Ishikawa (cell line): ENCODE measurements around the gene GPAM.

ENCODE experiments used
- CEBPB ChIP-seq: IDR thresholded peaks from 2 replicates; pipeline ENCODE4 v1.6.1; 2012
- EGR1 ChIP-seq: IDR thresholded peaks from 2 replicates; pipeline ENCODE4 v1.6.1; 2012
- EP300 ChIP-seq: IDR thresholded peaks from 2 replicates; pipeline ENCODE4 v1.6.1; 2012; ENCODE audit warnings: borderline replicate concordance
- RAD21 ChIP-seq: IDR thresholded peaks from 2 replicates; pipeline ENCODE4 v1.6.1; 2012; ENCODE audit warnings: low read depth
- TEAD4 ChIP-seq: IDR thresholded peaks from 2 replicates; pipeline ENCODE4 v1.6.1; 2012
- YY1 ChIP-seq: IDR thresholded peaks from 2 replicates; pipeline ENCODE4 v1.6.1; 2012; ENCODE audit warnings: low read depth
- ZBTB7A ChIP-seq: IDR thresholded peaks from 2 replicates; pipeline ENCODE4 v1.6.1; 2012; ENCODE audit warnings: low read depth
- TF ChIP-seq, protein P1 (sequence below): IDR thresholded peaks from 2 replicates; pipeline ENCODE4 v1.6.1; 2012
- TF ChIP-seq, protein P2 (sequence below): IDR thresholded peaks from 2 replicates; pipeline ENCODE4 v1.6.1; 2012; ENCODE audit warnings: low read depth, mild to moderate bottlenecking

DNA sequence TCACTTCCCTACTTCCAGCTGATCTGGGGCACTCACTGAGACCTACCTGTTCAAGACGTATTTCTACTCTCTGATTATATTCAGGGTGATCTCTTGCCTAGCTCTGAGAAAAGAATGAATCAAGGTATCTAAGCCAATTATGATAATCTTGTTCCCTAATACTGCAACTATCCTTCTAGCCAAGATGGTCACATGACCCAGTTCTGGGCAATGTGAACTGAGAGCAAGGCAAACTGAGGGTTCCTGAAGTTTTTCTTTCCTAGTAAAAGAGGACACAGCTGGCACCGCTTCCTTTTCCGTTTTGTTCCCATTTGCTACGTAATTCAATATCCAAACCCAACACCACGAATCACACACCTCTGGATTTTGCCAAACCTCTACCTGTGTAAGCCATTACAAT is 5.9 kb upstream of the GPAM start:
- TF ChIP-seq, protein P1, sequence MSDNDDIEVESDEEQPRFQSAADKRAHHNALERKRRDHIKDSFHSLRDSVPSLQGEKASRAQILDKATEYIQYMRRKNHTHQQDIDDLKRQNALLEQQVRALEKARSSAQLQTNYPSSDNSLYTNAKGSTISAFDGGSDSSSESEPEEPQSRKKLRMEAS = no peak
- TF ChIP-seq, protein P2, sequence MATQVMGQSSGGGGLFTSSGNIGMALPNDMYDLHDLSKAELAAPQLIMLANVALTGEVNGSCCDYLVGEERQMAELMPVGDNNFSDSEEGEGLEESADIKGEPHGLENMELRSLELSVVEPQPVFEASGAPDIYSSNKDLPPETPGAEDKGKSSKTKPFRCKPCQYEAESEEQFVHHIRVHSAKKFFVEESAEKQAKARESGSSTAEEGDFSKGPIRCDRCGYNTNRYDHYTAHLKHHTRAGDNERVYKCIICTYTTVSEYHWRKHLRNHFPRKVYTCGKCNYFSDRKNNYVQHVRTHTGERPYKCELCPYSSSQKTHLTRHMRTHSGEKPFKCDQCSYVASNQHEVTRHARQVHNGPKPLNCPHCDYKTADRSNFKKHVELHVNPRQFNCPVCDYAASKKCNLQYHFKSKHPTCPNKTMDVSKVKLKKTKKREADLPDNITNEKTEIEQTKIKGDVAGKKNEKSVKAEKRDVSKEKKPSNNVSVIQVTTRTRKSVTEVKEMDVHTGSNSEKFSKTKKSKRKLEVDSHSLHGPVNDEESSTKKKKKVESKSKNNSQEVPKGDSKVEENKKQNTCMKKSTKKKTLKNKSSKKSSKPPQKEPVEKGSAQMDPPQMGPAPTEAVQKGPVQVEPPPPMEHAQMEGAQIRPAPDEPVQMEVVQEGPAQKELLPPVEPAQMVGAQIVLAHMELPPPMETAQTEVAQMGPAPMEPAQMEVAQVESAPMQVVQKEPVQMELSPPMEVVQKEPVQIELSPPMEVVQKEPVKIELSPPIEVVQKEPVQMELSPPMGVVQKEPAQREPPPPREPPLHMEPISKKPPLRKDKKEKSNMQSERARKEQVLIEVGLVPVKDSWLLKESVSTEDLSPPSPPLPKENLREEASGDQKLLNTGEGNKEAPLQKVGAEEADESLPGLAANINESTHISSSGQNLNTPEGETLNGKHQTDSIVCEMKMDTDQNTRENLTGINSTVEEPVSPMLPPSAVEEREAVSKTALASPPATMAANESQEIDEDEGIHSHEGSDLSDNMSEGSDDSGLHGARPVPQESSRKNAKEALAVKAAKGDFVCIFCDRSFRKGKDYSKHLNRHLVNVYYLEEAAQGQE = no peak
- no peak for TF ChIP-seq RAD21
- TF ChIP-seq EP300 = no peak
- no peak for TF ChIP-seq YY1
- no peak for TF ChIP-seq TEAD4
- no peak for TF ChIP-seq ZBTB7A
- TF ChIP-seq CEBPB = no peak
- no peak for TF ChIP-seq EGR1
